OCI-LY3 (cell line): Measurements from ENCODE around the gene LPCAT3.
"Not testable (repeated sequence)": the region's sequence is repeated elsewhere in the genome, so short reads cannot be mapped to it uniquely, and the experiment has no call there.

Experiments
- H2AFZ ChIP-seq: fragments of 200-600, 300-600 bp; shearing (Covaris generic); 2 replicates; pipeline ENCODE4 v1.6.0; 2014; ENCODE audit warnings: antibody characterized with exemption, low read depth, low read length
- H3K27ac ChIP-seq: fragments of 200-600, 300-600 bp; sonication (generic); 2 replicates; pipeline ENCODE4 v1.5.1; 2014; ENCODE audit warnings: mild to moderate bottlenecking, low read length, moderate library complexity, mixed read lengths
- H3K27me3 ChIP-seq: fragments of 200-600, 300-600 bp; sonication (generic); 2 replicates; pipeline ENCODE4 v1.6.1; 2014; ENCODE audit warnings: low read depth, low read length, mixed read lengths
- H3K36me3 ChIP-seq: fragments of 200-600, 300-600 bp; sonication (generic); replicated peaks from 2 replicates; pipeline ENCODE3; 2014; ENCODE audit warnings: low read depth, low read length, mixed read lengths
- H3K4me1 ChIP-seq: fragments of 300-600, 200-600 bp; sonication (generic); 2 replicates; pipeline ENCODE4 v1.6.1; 2014; ENCODE audit warnings: low read length, mixed read lengths
- H3K4me2 ChIP-seq: fragments of 200-600, 300-600 bp; sonication (generic); 2 replicates; pipeline ENCODE4 v1.6.1; 2014; ENCODE audit warnings: low read length, mixed read lengths
- H3K4me3 ChIP-seq: fragments of 300-600, 200-600 bp; sonication (generic); 2 replicates; pipeline ENCODE4 v1.5.1; 2014; ENCODE audit warnings: antibody characterized with exemption, mild to moderate bottlenecking, low read length, moderate library complexity
- H3K79me2 ChIP-seq: fragments of 300-600, 200-600 bp; shearing (Covaris generic); 2 replicates; pipeline ENCODE4 v1.6.1; 2014; ENCODE audit warnings: mild to moderate bottlenecking, low read length, mixed read lengths
- H3K9ac ChIP-seq: fragments of 300-600, 200-600 bp; shearing (Covaris generic); 2 replicates; pipeline ENCODE4 v1.6.0; 2014; ENCODE audit warnings: mild to moderate bottlenecking, low read length, moderate library complexity
- H3K9me3 ChIP-seq: fragments of 200-600, 300-600 bp; shearing (Covaris generic); 2 replicates; pipeline ENCODE4 v1.6.1; 2014; ENCODE audit warnings: low read length, mixed read lengths; ENCODE audit not compliant: insufficient read depth
- H4K20me1 ChIP-seq: fragments of 200-600, 300-600 bp; sonication (generic); 2 replicates; pipeline ENCODE4 v1.6.1; 2016; ENCODE audit warnings: low read length, mixed read lengths; ENCODE audit not compliant: insufficient read depth
- EZH2phosphoT487 ChIP-seq: fragments of 200-600 bp; shearing (Covaris generic); IDR thresholded peaks from 2 replicates; pipeline ENCODE4 v1.6.1; 2018; ENCODE audit warnings: antibody characterized with exemption, mixed run types, low read depth
- TF ChIP-seq, protein P1 (sequence below): fragments of 200-600, 300-600 bp; sonication (generic); IDR thresholded peaks from 2 replicates; pipeline ENCODE4 v1.5.1; 2014; ENCODE audit warnings: antibody characterized with exemption, low read length, low read depth

Gene LPCAT3

GRCh38 chr12:7059780-7060179, 41.5 kb upstream of the LPCAT3 start:
- H3K36me3 ChIP-seq = no peaks in the 10 kb centered on the region
- no peaks in the 10 kb centered on the region for H4K20me1 ChIP-seq
- no peaks in the 10 kb centered on the region for H3K4me1 ChIP-seq
- H3K27me3 ChIP-seq = peaks cover 48% of the 10 kb centered on the region
- no peak overlapping the region for H3K4me2 ChIP-seq
- no peak overlapping the region for H3K27ac ChIP-seq
- no peaks in the 10 kb centered on the region for H3K79me2 ChIP-seq
- H2AFZ ChIP-seq = no peak overlapping the region
- no peaks in the 10 kb centered on the region for H3K9me3 ChIP-seq
- H3K9ac ChIP-seq = no peak overlapping the region
- no peak for TF ChIP-seq EZH2phosphoT487
- TF ChIP-seq, protein P1, sequence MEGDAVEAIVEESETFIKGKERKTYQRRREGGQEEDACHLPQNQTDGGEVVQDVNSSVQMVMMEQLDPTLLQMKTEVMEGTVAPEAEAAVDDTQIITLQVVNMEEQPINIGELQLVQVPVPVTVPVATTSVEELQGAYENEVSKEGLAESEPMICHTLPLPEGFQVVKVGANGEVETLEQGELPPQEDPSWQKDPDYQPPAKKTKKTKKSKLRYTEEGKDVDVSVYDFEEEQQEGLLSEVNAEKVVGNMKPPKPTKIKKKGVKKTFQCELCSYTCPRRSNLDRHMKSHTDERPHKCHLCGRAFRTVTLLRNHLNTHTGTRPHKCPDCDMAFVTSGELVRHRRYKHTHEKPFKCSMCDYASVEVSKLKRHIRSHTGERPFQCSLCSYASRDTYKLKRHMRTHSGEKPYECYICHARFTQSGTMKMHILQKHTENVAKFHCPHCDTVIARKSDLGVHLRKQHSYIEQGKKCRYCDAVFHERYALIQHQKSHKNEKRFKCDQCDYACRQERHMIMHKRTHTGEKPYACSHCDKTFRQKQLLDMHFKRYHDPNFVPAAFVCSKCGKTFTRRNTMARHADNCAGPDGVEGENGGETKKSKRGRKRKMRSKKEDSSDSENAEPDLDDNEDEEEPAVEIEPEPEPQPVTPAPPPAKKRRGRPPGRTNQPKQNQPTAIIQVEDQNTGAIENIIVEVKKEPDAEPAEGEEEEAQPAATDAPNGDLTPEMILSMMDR = no peak
- H3K4me3 ChIP-seq = no peak overlapping the region

- peaks cover 48% of the 10 kb centered on the region for H3K27me3 ChIP-seq
- no peak for TF ChIP-seq EZH2phosphoT487
- TF ChIP-seq, protein P1 = no peak
- no peak overlapping the region for H3K4me2 ChIP-seq
- no peak overlapping the region for H3K27ac ChIP-seq
- no peaks in the 10 kb centered on the region for H4K20me1 ChIP-seq
- no peaks in the 10 kb centered on the region for H3K79me2 ChIP-seq
- H3K9ac ChIP-seq = no peak overlapping the region
- H3K9me3 ChIP-seq = no peaks in the 10 kb centered on the region
- H3K4me1 ChIP-seq = no peaks in the 10 kb centered on the region
- no peaks in the 10 kb centered on the region for H3K36me3 ChIP-seq
- no peak overlapping the region for H2AFZ ChIP-seq
- H3K4me3 ChIP-seq = no peak overlapping the region
Measured at GRCh38 chr12:7058850-7059395, 40.6 kb upstream of the LPCAT3 start.

DNA sequence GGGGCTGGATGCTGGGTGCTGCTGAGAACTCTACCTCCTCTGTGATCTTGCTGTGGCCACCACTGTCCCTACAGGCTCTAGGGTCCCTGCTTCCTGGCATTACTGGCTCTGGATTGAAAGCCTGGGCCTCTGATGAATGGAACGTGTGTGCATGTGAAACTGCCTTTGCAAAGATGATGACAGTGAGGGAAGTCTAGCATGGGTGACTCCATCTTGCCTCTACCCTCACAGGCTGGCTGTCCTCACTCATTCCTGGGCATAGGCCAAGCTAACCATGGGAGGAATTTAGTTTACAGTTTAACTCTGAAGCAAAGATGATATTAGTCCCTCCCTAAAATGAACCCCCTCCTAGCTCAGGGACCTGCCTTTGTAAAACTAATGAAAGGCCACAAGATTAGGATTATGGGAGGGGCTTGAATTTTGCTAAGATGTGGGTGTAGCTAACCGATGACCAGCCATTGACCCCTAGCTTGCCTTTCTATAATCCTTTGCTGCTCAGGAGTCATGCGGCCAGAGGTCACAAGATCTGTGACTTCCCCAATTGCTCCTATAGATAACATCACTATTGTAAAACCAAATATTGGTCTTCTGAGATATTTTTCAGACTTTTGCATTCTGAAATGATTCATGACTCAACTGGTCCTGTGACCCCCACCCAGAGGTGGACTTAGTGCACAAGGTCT, 40.0 kb upstream of the LPCAT3 start:
- Histone ChIP-seq H3K27ac (no peak overlapping the region), H3K4me1 (no peaks in the 10 kb centered on the region), H3K9me3 (no peaks in the 10 kb centered on the region), H3K9ac (no peak overlapping the region), H2AFZ (no peak overlapping the region), H3K79me2 (no peaks in the 10 kb centered on the region), H3K4me3 (no peak overlapping the region), H3K27me3 (peaks cover 46% of the 10 kb centered on the region), H4K20me1 (no peaks in the 10 kb centered on the region), H3K36me3 (no peaks in the 10 kb centered on the region), H3K4me2 (no peak overlapping the region)
- TF ChIP-seq, protein P1 = no peak
- TF ChIP-seq EZH2phosphoT487 = no peak

DNA sequence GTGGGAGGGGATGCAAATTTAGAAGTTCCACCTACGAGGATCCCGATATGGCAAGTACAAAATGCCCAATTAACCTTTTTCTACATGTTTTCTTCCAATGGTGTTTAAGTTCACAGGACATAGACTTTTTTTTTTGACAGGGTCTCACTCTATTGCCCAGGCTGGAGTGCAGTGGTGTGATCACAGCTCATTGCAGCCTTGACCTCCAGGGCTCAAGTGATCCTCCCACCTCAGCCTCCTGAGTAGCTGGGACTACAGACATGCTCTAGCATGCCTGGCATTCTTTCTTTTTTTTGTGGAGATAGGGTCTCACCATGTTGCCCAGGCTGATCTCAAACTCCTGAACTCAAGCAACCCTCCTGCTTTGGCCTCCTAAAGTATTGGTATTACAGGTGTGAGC, 37.5 kb upstream of the LPCAT3 start:
- not testable (repeated sequence) for H3K27ac ChIP-seq, H3K4me2 ChIP-seq, H3K4me3 ChIP-seq, H3K9me3 ChIP-seq, H3K4me1 ChIP-seq, H3K36me3 ChIP-seq, H3K9ac ChIP-seq, H2AFZ ChIP-seq, H4K20me1 ChIP-seq, H3K79me2 ChIP-seq
- peaks cover 42% of the 10 kb centered on the region for H3K27me3 ChIP-seq
